Stimulated activated CD4-positive, alpha-beta T cell treated with anti-CD3 and anti-CD28 coated beads, Interleukin-1b, Interleukin-23, amount 100 ng/mL, for 1 hour (primary cell): ENCODE measurements around the gene PCDHGA7.
"Not testable (repeated sequence)": the region's sequence is repeated elsewhere in the genome, so short reads cannot be mapped to it uniquely, and the experiment has no call there.

ENCODE experiments used
- DNase-seq, 2 donors: peaks; one replicate each; pipeline ENCODE4 v3.0.0-alpha.2; 2020; ENCODE audit warnings: low read depth in 2 of 2

PCDHGA7 gene

DNA sequence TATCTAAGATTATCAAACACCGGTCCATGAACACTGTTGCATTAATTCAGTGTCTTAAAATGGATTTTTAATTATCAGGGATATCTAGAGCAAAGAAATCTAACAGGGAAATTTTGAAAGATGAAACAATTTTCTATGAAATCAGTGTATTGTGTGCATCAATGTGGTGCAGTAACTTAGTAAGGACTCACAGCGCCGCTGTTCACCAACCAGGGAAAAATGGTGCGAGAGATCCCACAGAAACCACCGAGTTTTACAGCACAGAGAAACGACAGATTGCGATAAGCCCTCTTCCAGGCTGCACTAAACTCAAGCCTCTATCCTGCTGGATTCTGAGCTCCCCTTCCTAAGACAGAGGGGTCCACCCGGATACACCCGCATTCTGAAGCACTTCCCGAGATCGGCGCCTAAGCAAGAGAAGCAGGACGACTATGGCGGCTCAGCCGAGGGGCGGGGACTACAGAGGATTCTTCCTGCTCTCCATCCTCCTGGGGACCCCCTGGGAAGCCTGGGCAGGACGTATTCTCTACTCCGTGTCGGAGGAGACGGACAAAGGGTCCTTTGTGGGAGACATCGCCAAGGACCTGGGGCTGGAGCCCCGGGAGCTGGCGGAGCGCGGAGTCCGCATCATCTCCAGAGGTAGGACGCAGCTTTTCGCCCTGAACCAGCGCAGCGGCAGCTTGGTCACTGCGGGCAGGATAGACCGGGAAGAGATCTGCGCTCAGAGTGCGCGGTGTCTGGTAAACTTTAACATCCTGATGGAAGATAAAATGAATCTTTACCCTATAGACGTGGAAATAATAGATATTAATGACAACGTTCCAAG, at the start of gene PCDHGA7:
TSS of gene PCDHGA7 (plus strand) at position 274 of the 826 bp plus-strand sequence. CDS start at position 432, 158 bp downstream.
- no peak for DNase-seq

DNA sequence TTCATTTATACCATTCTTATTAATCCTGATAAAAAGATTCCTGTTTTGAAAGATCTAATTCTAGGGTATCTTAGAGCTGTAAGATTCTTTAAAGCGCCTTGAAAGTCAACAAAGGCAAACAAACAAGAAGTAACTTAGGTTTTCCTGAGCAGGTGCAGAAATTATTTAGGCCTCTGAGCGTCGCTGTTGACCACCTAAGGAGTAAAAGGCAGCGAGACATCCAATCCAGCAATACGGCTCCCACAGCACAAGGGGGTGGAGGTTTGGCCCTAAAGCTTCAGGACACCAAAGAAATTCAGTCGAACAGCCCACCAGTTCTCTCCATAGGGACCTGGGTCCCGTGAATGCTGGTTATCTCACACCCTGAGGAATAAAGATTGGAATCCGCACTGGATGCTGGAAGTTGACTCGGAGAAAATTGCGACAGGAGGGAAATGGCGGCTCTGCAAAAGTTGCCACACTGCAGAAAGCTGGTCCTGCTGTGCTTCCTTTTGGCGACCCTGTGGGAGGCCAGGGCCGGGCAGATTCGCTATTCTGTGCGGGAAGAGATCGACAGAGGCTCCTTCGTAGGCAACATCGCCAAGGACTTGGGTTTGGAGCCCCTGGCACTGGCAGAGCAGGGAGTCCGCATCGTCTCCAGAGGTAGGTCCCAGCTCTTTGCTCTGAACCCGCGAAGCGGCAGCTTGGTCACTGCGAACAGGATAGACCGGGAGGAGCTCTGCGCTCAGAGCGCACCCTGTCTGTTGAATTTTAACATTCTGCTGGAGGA, 43.8 kb upstream of the PCDHGA7 start, which contains the start of gene PCDHGA2:
TSS of gene PCDHGA2 (plus strand) at position 223 of the 769 bp plus-strand sequence.
- DNase-seq = no peak

DNA sequence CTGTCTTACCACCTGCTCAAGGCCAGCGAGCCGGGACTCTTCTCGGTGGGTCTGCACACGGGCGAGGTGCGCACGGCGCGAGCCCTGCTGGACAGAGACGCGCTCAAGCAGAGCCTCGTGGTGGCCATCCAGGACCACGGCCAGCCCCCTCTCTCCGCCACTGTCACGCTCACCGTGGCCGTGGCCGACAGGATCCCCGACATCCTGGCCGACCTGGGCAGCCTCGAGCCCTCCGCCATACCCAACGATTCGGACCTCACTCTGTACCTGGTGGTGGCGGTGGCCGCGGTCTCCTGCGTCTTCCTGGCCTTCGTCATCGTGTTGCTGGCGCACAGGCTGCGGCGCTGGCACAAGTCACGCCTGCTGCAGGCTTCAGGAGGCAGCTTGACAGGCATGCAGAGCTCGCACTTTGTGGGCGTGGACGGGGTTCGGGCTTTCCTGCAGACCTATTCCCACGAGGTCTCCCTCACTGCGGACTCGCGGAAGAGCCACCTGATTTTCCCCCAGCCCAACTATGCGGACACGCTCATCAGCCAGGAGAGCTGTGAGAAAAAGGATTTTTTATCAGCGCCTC, 41.7 kb upstream of the PCDHGA7 start:
- DNase-seq = not testable (repeated sequence)

DNA sequence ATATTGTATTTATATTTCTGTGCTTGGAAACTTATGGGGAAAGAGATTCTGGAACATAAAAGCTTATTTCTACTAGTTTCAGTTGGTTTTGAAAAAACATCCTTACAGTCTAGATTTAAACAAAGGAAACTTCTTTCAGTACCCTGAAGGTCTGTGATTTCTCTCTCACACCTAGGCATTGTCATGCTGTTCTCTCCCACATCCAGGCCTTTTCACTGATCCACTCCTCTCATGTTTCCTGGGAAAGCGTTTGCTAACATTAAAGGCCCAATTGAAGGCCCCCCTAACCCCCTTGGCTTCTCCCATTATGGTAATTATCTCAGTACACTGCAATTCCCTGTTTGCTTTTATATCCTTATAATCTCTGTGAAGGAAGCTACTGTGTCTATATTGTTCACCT, 39.8 kb upstream of the PCDHGA7 start:
- DNase-seq = no peak

DNA sequence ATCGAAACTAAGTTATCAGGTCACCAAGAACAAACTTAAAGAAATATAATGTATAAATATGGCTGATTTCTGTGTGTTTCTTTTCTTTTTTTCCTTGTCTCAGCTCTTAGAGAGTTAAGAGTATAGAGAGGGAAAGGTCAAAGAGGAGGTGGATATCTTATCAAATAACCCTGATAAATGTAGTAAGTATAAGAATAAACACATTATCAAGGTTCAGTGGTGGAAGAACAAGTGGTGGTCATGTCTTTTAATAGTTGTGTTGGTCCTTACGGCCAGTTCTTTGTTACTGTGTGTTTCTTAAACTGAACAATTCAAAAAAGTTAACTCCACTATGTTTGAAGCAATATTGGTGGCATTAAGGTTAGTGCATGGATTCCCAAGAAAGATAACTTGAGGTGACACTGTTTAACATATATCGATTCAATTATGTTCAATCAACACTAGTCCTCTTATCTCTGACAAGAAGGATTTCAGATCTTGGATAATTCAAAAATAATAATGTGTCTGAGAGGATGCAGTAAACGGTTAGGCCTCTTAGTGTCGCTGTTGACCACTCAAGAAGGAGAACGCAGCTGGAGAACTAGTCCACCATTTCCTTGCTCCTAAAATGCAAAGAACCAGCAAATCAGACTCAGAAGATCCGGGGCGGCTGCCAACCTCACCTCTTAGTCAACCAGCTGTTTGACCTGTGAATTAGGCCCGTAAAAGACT, 39.1 kb upstream of the PCDHGA7 start, which contains the start of gene PCDHGA3:
TSS of gene PCDHGA3 (plus strand) at position 588 of the 711 bp plus-strand sequence. CDS start 205 bp downstream, outside the sequence.
- no peak for DNase-seq

DNA sequence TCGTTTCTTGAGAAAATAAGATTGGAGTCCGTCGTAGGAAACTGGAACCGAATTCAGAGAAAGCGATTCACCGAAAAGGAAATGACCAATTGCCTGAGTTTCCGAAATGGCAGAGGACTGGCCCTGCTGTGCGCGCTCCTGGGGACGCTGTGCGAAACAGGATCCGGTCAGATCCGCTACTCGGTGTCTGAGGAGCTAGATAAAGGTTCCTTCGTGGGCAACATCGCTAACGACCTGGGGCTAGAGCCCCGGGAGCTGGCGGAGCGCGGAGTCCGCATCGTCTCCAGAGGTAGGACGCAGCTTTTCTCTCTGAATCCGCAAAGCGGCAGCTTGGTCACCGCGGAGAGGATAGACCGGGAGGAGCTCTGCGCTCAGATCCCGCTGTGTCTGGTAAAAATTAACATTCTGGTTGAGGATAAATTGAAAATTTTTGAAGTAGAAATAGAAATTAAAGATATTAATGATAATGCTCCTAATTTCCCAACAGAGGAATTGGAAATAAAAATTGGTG, 38.5 kb upstream of the PCDHGA7 start:
- no peak for DNase-seq

DNA sequence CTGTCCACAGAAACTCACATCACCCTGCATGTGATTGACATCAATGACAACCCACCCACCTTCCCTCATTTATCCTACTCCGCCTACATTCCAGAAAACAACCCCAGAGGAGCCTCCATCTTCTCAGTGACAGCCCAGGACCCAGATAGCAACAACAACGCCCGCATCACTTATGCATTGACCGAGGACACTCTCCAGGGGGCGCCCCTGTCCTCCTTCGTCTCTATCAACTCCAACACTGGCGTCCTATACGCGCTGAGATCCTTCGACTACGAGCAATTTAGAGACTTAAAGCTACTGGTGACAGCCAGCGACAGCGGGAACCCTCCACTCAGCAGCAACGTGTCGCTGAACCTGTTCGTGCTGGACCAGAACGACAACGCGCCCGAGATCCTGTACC, 37.2 kb upstream of the PCDHGA7 start:
- no peak for DNase-seq

DNA sequence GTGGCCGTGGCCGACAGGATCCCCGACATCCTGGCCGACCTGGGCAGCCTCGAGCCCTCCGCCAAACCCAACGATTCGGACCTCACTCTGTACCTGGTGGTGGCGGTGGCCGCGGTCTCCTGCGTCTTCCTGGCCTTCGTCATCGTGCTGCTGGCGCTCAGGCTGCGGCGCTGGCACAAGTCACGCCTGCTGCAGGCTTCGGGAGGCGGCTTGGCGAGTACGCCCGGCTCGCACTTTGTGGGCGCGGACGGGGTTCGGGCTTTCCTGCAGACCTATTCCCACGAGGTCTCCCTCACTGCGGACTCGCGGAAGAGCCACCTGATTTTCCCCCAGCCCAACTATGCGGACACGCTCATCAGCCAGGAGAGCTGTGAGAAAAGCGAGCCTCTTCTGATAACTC, 36.5 kb upstream of the PCDHGA7 start:
- not testable (repeated sequence) for DNase-seq

DNA sequence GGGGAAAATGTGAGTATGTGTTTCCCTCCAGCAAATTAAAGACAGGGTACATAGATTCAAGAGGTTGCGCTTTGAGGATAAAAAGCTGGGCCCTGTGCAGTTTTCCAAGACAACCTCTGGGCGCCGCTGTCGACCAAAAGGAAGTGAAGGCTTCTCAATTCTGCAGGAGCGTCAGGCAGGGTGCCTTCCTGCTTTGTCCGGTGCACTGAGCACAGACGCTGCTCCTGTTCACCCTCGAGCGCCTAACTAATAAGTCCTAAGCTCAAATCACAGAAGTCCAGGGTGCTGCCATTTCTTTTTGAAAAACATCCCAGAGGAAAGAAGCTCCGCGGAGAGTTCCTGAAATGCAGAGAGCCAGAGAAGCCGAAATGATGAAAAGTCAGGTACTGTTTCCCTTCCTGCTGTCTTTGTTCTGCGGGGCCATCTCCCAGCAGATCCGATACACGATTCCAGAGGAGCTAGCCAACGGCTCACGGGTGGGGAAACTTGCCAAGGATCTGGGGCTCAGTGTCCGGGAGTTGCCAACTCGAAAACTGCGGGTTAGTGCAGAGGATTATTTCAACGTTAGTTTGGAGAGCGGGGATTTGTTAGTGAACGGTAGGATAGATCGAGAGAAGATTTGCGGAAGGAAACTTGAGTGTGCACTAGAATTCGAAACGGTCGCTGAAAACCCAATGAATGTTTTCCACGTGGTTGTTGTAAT, 32.5 kb upstream of the PCDHGA7 start, which contains the start of gene PCDHGB1:
TSS of gene PCDHGB1 (plus strand) at position 183 of the 703 bp plus-strand sequence. CDS start at position 345, 162 bp downstream.
- DNase-seq = no peak

DNA sequence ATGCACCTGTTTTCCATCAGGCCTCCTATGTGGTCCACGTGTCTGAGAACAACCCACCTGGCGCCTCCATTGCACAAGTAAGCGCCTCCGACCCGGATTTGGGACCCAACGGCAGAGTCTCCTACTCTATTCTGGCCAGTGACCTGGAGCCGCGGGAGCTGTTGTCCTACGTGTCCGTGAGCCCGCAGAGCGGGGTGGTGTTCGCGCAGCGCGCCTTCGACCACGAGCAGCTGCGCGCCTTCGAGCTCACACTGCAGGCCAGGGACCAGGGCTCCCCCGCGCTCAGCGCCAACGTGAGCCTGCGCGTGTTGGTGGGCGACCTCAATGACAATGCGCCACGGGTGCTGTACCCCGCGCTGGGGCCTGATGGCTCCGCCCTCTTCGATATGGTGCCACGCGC, 31.0 kb upstream of the PCDHGA7 start:
- DNase-seq = no peak

DNA sequence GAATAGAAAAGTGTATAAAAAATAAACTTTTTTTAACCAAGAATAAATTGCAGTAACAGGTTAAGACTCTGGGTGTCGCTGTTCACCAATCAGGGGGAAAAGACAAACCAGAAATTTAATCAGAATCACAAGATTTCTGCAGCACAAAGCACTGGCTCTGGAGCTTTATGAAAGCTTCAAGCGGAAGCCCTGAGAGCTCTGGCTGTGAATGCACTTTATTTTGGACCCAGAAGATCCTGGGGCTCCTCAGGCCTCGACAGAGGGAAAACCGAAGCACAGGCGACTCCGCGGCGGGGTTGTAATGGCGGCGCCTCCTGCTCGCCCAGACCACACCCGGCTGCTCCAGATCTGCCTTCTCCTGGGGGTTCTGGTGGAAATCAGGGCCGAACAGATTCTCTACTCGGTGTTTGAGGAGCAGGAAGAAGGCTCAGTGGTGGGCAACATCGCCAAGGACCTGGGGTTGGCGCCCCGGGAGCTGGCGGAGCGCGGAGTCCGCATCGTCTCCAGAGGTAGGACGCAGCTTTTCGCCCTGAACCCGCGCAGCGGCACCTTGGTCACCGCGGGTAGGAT, 27.6 kb upstream of the PCDHGA7 start, which contains the start of gene PCDHGA4:
TSS of gene PCDHGA4 (plus strand) at position 122 of the 570 bp plus-strand sequence. CDS start at position 209, 87 bp downstream.
- no peak for DNase-seq

DNA sequence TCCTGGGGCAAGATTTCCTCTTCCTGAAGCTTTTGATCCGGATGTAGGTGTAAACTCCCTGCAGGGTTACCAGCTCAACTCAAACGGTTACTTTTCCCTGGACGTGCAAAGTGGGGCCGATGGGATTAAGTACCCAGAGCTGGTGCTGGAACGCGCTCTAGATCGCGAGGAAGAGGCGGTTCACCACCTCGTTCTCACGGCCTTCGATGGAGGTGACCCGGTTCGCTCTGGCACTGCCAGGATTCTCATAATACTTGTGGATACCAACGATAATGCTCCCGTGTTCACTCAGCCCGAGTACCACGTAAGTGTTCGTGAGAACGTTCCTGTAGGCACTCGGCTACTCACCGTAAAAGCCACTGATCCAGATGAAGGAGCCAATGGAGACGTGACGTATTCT, 26.9 kb upstream of the PCDHGA7 start:
- no peak for DNase-seq

DNA sequence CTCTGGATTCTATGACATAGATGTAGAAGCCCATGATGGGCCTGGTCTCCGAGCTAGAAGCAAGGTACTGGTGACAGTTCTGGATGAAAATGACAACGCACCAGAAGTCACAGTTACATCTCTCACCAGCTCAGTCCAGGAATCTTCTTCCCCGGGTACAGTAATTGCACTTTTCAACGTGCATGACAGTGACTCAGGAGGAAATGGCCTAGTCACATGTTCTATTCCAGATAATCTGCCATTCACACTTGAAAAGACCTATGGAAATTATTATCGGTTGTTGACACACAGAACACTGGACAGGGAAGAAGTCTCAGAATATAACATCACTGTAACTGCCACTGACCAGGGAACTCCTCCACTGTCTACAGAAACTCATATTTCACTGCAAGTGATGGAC, 26.4 kb upstream of the PCDHGA7 start:
- no peak for DNase-seq

DNA sequence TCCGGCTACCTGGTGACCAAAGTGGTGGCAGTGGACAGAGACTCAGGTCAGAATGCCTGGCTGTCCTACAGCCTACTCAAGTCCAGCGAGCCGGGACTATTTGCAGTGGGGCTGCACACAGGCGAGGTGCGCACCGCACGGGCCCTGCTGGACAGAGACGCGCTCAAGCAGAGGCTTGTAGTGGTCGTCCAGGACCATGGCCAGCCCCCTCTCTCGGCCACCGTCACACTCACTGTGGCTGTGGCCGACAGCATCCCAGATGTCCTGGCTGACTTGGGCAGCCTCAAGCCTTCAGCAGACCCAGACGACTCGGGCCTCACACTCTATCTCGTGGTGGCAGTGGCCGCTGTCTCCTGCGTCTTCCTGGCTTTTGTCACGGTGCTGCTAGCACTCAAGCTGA, 25.6 kb upstream of the PCDHGA7 start:
- DNase-seq = no peak

DNA sequence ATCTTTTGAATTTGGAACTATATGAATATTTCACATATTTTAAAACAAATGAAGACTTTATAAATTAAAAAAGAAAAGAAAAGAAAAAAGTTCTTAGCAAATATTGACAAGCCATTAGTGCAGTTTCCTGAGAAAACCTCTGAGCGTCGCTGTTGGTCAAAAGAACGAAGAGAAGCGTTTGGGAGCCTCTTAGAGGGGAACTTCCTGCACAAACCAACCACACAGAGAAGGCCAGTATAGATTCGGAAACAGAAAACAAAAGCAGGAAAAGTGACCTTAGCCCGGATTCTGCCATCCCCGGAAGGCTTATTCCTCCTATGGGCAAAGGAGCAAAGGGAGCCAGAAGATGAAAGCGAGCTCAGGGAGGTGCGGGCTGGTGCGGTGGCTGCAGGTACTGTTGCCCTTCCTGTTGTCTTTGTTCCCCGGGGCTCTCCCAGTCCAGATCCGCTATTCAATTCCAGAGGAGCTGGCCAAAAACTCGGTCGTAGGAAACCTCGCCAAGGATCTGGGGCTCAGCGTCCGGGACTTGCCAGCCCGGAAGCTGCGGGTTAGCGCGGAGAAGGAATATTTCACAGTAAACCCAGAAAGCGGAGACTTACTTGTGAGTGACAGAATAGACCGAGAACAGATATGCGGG, 22.6 kb upstream of the PCDHGA7 start, which contains the start of gene PCDHGB2:
TSS of gene PCDHGB2 (plus strand) at position 205 of the 637 bp plus-strand sequence. CDS start at position 347, 142 bp downstream.
- DNase-seq = no peak

DNA sequence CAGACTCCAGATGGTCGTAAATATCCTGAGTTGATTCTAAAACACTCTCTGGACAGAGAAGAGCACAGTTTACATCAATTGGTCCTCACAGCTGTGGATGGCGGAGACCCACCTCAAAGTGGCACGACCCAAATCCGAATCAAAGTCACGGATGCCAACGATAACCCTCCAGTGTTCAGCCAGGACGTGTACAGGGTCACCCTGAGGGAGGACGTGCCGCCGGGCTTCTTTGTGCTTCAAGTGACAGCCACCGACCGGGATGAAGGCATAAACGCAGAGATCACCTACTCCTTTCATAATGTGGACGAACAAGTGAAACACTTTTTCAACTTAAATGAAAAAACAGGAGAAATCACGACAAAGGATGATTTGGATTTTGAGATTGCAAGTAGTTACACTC, 21.9 kb upstream of the PCDHGA7 start:
- no peak for DNase-seq

DNA sequence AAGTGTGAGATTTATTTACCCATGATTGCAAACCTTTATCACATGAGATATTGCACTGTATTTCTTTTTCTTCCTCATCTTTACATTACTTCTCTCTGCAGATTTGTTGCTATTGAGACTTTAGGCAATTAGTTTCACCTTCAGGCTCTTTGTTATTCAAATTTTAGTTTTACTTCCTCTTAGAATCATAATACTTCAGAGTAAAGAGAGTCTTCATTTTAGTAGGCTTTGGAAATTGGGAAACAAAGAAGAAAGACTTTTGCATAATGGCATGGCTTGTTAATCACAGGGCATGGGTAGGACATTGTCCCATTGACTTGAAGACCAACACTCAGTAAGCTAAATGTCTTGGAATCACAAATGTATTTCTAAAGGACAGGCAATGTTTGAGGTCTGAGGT, 19.8 kb upstream of the PCDHGA7 start:
- DNase-seq = no peak

DNA sequence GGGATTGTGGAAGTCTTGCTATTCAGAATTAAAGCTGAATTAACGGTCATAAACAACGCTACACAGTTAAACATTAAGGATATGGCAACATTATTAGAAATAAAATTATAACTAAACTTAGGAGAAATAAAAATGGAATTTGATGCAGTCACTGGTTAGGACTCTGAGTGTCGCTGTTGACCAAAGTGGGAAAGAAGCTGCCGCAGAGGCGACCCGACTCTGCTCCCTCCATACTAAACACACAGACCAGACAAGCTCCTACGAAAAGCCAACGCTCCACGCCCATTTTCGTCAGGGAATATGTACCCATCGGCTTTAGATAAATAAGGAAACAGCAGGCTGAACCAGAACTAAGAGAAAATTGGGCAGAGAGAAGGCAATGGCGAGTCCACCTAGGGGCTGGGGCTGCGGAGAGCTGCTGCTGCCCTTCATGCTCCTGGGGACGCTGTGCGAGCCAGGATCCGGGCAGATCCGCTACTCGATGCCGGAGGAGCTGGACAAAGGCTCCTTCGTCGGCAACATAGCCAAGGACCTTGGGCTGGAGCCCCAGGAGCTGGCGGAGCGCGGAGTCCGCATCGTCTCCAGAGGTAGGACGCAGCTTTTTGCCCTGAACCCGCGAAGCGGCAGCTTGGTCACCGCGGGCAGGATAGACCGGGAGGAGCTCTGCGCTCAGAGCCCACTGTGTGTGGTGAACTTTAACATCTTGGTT, 18.4 kb upstream of the PCDHGA7 start, which contains the start of gene PCDHGA5:
TSS of gene PCDHGA5 (plus strand) at position 211 of the 709 bp plus-strand sequence. CDS start at position 380, 169 bp downstream.
- DNase-seq = no peak
